Ishikawa (cell line): ENCODE data around the gene RFX4.

Experiments used
- CEBPB ChIP-seq: IDR thresholded peaks from 2 replicates; pipeline ENCODE4 v1.6.1; 2012
- CREB1 ChIP-seq: IDR thresholded peaks from 2 replicates; pipeline ENCODE4 v1.6.1; 2012; ENCODE audit warnings: low read depth
- EGR1 ChIP-seq: IDR thresholded peaks from 2 replicates; pipeline ENCODE4 v1.6.1; 2012
- EP300 ChIP-seq: IDR thresholded peaks from 2 replicates; pipeline ENCODE4 v1.6.1; 2012; ENCODE audit warnings: borderline replicate concordance
- FOXM1 ChIP-seq: IDR thresholded peaks from 2 replicates; pipeline ENCODE4 v1.6.1; 2012; ENCODE audit warnings: low read depth, borderline replicate concordance
- NFIC ChIP-seq: IDR thresholded peaks from 2 replicates; pipeline ENCODE4 v1.6.1; 2012
- RAD21 ChIP-seq: IDR thresholded peaks from 2 replicates; pipeline ENCODE4 v1.6.1; 2012; ENCODE audit warnings: low read depth
- TAF1 ChIP-seq: IDR thresholded peaks from 2 replicates; pipeline ENCODE4 v1.6.1; 2012; ENCODE audit warnings: low read depth, mild to moderate bottlenecking
- TCF12 ChIP-seq: IDR thresholded peaks from 2 replicates; pipeline ENCODE4 v1.6.1; 2012; ENCODE audit warnings: low read depth
- TEAD4 ChIP-seq: IDR thresholded peaks from 2 replicates; pipeline ENCODE4 v1.6.1; 2012
- YY1 ChIP-seq: IDR thresholded peaks from 2 replicates; pipeline ENCODE4 v1.6.1; 2012; ENCODE audit warnings: low read depth
- ZBTB7A ChIP-seq: IDR thresholded peaks from 2 replicates; pipeline ENCODE4 v1.6.1; 2012; ENCODE audit warnings: low read depth
- TF ChIP-seq, protein P1 (sequence below): IDR thresholded peaks from 2 replicates; pipeline ENCODE4 v1.6.1; 2012
- TF ChIP-seq, protein P2 (sequence below): IDR thresholded peaks from 2 replicates; pipeline ENCODE4 v1.6.1; 2012
- TF ChIP-seq, protein P3 (sequence below): IDR thresholded peaks from 2 replicates; pipeline ENCODE4 v1.6.1; 2012; ENCODE audit warnings: low read depth, mild to moderate bottlenecking

RFX4 gene

DNA sequence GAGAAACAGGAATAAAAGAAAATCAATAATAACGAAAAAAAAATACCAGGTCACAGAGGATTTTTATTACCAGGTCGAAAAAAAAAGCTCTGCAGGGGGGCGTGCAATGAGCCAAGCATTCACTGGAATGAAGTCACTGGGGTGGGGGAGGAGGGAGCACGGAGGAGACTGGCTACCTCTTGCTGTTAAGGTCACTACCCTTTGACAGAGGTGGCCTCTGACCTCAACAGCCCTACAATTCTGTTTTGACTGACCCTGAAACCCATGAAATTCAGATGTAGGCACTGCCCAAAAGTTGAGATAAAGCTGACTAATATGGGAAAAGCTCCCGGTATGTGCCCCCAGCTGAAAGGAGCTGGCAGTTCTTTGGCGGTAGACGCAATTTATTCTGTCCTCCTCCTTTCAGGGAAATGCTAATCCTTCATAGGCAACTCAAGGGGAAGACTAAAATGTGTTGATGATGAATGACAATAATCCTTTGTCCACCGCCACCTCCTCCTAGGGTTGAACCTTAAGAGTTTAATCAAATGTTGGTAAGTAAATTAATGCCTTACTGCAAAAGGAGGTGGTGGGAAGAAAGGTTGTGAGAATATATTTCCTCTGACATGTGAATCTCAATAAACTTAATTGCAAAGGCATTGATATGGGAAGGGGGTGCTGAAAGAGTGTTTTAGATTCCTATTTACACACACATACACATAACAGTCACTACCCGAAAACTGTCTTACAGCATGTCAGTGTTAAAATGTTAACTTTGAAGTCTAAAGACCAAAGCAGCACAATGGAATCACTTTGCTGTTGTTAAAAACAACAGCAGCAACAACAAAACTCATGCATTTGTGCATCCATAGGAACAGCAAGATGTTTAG, 185.4 kb downstream of the RFX4 start:
- TF ChIP-seq EP300: peak; percentile 61; the same call in 1 of the 2 replicates
- TF ChIP-seq CREB1: 0 out of 2 replicates have a peak, but pooled peaks have one; percentile 17
- TF ChIP-seq TAF1: no peak
- TF ChIP-seq, protein P1, sequence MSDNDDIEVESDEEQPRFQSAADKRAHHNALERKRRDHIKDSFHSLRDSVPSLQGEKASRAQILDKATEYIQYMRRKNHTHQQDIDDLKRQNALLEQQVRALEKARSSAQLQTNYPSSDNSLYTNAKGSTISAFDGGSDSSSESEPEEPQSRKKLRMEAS: no peak
- peak; percentile 49; the same call in 1 of the 2 replicates for TF ChIP-seq TCF12
- peak; percentile 78 for TF ChIP-seq TEAD4
- TF ChIP-seq CEBPB: 0 out of 2 replicates have a peak, but pooled peaks have one; percentile 18
- no peak for TF ChIP-seq RAD21
- TF ChIP-seq ZBTB7A: no peak; the same call in 1 of the 2 replicates
- no peak for TF ChIP-seq FOXM1
- TF ChIP-seq NFIC: peak; percentile 50; the same call in 1 of the 2 replicates

DNA sequence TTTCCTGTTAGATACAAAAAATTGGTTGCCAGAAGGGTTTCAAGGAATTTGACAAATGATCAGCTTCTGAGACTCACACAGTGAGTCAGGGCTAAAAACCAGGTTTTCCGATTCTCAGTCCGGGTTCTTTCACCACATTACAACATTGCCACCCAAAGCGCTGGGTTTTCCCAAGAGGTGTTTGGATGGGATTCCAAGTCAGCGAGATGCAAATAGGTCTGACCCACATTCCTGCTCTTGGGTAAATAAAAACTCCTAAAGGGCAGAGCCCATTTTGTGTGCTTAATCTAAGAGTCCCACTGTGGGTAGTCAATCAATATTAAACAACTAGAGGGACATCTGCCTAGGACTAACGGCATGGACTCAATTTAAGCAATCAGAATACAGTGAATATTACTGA, 186.3 kb downstream of the RFX4 start:
- TF ChIP-seq EP300 (no peak), ZBTB7A (no peak), YY1 (no peak), TAF1 (no peak), FOXM1 (no peak), TEAD4 (no peak), CEBPB (no peak), CREB1 (no peak), RAD21 (no peak), EGR1 (no peak), NFIC (no peak), TCF12 (no peak)
- TF ChIP-seq, protein P2, sequence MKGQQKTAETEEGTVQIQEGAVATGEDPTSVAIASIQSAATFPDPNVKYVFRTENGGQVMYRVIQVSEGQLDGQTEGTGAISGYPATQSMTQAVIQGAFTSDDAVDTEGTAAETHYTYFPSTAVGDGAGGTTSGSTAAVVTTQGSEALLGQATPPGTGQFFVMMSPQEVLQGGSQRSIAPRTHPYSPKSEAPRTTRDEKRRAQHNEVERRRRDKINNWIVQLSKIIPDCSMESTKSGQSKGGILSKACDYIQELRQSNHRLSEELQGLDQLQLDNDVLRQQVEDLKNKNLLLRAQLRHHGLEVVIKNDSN: no peak
- TF ChIP-seq, protein P1: no peak
- TF ChIP-seq, protein P3, sequence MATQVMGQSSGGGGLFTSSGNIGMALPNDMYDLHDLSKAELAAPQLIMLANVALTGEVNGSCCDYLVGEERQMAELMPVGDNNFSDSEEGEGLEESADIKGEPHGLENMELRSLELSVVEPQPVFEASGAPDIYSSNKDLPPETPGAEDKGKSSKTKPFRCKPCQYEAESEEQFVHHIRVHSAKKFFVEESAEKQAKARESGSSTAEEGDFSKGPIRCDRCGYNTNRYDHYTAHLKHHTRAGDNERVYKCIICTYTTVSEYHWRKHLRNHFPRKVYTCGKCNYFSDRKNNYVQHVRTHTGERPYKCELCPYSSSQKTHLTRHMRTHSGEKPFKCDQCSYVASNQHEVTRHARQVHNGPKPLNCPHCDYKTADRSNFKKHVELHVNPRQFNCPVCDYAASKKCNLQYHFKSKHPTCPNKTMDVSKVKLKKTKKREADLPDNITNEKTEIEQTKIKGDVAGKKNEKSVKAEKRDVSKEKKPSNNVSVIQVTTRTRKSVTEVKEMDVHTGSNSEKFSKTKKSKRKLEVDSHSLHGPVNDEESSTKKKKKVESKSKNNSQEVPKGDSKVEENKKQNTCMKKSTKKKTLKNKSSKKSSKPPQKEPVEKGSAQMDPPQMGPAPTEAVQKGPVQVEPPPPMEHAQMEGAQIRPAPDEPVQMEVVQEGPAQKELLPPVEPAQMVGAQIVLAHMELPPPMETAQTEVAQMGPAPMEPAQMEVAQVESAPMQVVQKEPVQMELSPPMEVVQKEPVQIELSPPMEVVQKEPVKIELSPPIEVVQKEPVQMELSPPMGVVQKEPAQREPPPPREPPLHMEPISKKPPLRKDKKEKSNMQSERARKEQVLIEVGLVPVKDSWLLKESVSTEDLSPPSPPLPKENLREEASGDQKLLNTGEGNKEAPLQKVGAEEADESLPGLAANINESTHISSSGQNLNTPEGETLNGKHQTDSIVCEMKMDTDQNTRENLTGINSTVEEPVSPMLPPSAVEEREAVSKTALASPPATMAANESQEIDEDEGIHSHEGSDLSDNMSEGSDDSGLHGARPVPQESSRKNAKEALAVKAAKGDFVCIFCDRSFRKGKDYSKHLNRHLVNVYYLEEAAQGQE: no peak

DNA sequence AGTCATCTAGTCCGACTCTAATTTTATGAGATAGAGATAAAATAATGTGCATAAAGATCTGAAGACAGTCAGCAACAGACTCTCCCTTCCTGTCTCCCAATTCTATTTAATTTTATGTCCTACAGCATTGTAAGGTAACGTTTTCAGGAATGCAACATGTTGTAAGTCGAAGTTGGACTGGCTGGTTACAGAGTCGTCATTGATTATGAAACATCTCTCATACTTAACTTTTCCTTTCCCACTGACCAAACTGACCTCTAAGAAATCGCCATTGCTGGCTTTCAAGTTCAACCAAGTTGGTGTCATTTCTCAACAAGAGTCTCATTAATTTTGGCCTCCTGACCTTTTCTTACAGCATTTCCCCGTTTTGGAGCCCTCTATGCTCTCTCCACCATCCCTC, 186.7 kb downstream of the RFX4 start:
- TF ChIP-seq EP300 (no peak), YY1 (no peak), CREB1 (no peak), TCF12 (no peak), TAF1 (no peak), ZBTB7A (no peak), RAD21 (no peak), FOXM1 (no peak), TEAD4 (no peak), EGR1 (no peak)
- TF ChIP-seq, protein P3: no peak
- TF ChIP-seq, protein P1: no peak

DNA sequence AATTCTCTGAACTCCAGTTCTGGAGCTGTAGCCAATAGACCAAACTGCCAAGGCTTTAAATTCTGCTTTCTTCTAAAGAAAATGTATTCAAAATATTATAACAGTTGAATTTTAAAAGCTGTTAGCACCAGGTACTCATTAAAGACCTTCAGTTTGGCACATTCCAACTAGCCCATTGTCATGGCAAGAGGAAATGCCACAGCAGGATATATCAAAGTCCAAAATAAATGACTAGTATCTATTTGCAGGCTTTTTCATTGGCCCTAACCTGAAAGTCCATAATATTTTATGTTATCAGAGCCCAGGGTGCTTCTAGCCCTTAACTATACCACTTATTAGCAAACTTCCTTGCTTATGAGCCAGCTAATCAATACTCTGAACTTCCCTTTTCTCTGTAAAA, 188.6 kb downstream of the RFX4 start:
- TF ChIP-seq, protein P1: no peak
- TF ChIP-seq FOXM1 (no peak), EGR1 (no peak), NFIC (no peak), TAF1 (no peak)

DNA sequence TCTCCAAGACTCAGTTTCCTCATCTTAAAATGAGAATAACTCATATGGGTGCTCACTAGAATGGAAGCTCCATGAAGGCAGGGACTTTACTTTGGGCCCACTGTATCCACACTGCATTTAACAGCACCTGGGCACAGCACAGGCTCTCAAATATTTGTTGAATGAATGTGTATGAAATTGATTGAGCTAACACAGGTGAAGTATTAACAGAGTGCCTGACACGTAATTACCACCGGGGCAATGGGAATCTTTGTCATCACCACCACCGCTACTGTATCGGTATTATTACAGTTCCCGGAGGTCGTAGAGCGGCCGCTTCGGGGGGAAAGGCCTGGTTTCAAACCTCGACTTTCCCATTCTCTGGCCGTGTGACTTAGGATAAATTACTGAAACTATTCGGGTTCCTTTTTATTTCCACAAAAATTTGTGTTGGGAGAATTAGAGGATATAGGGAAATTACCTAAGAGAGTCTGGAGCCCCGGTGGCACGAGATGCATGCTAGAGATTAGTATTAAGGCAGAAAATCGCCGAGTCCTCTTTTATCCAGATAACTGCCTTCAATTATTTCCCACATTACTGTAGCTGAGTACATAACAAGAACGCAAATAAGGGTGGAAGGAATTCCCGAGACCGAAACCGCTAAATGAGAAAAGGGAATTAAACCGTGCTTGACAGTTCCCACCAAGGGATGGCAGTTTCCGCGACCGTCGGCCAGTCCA, 190.6 kb downstream of the RFX4 start:
- TF ChIP-seq ZBTB7A: no peak
